HG03558 (cell line): Measurements from ENCODE around the gene TPT1.
"Not testable (repeated sequence)": the region's sequence is repeated elsewhere in the genome, so short reads cannot be mapped to it uniquely, and the experiment has no call there.

Source experiments
- ATAC-seq: cut with Tn5 transposase; IDR thresholded peaks from one replicate; pipeline ENCODE4 v1.9.1; 2021; ENCODE audit warnings: moderate number of reproducible peaks; ENCODE audit not compliant: unreplicated experiment; ENCODE audit errors: extremely low read depth

Gene TPT1

DNA sequence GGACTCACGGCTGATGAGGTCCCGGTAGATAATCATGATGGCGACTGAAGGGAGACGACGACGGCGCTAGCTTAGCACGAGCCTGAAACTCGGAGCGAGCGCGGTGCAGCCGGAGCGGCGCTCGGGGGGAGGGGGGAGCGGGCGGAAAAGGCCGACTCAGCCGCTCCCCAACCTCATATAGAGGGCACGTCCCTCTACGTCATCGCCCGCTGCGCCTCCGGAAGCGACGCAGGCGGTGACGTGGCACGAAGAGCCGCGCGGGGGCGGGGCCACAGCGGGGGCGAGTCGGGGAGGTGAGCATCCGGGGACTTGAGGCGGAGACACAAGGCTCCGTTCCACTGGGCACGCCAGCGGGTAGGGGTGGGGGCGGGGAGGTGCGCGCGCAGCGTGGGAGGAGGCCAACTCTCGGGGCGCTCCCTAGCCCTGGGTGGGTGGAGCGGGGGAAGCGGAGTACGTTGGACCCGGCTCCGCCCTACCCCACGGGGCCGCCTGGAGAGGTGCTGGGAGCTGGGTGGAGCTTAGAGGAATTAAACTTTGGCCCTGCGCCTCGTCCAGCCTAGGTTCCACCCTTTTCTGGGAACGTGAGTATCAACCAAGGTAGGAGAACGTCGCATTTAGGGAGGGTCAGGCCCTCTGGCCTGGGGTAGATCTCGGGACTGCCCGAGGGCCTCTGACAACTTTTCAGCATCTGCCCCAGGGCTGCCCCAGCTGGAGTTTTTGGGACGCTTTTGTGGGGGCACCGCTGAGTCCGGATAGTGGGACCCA is at the start of gene TPT1:
TPT1 (minus strand) TSS at position 150 of the 765 bp plus-strand sequence; CDS start at position 36, 114 bp downstream.
- peak; percentile 69 for ATAC-seq

GRCh38 chr13:45390348-45390747 is 49.4 kb upstream of the TPT1 start:
- ATAC-seq, result not testable (repeated sequence)

DNA sequence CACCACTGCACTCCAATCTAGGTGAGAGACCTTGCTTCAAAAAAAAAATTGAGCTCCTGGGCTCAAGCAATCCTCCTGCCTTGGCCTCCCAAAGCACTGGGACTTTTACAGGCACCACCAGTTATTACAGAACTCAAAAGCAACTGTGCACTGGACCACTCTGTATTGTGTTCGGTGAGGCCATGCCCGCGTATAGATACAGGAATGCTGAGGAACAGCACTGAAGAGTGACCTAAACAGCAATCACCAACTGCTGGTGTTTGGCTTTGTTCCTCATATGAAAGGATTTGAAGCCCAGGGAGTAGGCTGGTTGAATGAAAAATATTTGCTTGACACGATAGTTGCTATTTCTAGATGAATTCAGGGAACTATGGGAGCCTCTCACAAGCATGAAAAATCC is 47.7 kb upstream of the TPT1 start:
- no peak for ATAC-seq

DNA sequence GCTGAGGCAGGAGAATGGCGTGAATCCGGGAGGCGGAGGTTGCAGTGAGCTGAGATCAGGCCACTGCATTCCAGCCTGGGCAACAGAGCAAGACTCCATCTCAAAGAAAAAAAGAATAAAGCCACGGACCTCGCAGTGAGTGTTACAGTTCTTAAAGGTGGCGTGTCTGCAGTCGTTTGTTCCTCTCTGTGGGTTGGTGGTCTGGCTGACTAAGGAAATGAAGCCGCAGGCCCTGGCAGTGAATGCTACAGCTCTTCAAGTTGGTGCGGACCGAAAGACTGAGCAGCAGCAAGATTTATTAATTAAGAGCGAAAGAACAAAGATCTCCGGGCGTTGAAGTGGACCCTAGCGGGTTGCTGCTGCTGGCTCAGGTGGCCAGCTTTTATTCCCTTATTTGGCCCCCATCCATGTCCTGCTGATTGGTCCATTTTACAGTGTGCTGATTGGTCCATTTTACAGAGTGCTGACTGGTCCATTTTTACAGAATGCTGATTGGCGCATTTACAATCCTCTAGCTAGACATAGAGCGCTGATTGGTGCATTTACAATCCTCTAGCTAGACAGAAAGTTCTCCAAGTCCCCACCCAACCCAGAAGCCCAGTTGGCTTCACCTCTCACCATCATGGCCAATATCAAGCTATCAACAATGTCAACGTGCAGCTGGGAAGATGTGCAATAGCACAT is 46.1 kb upstream of the TPT1 start:
- ATAC-seq, result not testable (repeated sequence)

GRCh38 chr13:45385907-45386553 is 45.0 kb upstream of the TPT1 start:
- ATAC-seq, result no peak

DNA sequence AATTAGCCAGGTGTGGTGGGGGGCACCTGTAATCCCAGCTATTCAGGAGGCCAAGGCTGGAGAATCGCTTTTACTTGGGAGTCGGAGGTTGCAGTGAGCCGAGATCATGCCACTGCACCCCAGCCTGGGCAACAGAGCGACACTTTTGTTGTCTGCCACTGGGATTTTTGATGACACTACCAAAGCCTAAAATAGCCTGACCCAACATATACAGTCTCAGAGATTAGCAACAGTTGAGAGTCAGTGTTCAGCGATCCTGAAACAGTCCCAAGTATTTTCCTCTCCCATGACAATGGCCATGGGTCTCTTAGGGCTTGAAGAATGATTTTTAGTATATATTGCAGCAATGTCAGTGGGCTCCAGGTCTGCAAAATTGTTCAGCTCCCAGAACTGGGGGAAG is 44.3 kb upstream of the TPT1 start:
- no peak for ATAC-seq

GRCh38 chr13:45384474-45385174 is 43.6 kb upstream of the TPT1 start:
- no peak for ATAC-seq

DNA sequence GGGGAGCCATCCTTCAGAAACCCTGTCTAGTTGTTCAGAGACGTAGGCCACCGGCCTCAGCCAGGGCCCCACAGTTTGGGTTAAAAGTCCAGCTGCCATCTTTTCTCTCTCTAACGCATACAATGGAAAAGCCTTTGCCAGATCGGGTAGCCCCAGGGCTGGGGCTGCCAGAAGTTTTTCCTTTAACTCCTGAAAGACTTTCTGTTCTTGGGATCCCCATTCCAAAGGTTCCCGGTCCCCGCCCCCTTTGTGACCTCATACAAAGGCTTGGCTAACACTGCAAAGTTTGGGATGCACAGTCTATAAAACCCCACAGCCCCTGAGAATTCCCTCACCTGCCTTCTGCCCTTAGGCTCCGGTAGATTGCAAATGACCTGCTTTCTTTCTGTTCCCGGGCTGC is 41.8 kb upstream of the TPT1 start:
- not testable (repeated sequence) for ATAC-seq

DNA sequence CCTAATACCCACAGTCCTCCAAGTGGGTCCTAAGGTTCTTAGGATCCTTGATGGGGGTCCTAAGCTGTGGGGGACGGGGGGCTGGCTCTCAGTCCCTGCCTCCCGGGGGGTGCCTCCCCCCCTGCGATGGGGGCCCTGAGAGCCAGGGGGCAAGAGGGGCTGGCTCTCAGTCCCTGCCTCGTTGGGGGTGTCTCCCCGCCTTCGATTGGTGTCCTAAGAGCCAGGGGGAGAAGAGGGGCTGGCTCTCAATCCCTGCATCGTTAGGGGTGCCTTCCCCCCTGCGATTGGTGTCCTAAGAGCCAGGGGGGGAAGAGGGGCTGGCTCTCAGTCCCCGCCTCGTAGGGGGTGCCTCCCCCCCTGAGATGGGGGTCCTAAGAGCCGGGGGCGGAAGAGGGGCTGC is 40.2 kb upstream of the TPT1 start:
- no peak for ATAC-seq

DNA sequence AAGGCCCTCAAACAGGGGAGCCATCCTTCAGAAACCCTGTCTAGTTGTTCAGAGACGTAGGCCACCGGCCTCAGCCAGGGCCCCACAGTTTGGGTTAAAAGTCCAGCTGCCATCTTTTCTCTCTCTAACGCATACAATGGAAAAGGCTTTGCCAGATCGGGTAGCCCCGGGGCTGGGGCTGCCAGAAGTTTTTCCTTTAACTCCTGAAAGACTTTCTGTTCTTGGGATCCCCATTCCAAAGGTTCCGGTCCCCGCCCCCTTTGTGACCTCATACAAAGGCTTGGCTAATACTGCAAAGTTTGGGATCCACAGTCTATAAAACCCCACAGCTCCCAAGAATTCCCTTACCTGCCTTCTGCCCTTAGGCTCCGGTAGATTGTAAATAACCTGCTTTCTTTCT is 39.7 kb upstream of the TPT1 start:
- not testable (repeated sequence) for ATAC-seq

DNA sequence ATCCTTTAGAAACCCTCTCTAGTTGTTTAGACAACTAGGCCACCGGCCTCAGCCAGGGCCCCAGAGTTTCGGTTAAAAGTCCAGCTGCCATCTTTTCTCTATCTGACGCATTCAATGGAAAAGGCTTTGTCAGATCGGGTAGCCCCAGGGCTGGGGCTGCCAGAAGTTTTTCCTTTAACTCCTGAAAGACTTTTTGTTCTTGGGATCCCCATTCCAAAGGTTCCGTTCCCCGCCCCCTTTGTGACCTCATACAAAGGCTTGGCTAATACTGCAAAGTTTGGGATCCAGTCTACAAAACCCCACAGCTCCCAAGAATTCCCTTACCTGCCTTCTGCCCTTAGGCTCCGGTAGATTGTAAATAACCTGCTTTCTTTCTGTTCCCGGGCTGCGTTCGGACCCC is 38.5 kb upstream of the TPT1 start:
- ATAC-seq, result not testable (repeated sequence)

GRCh38 chr13:45378786-45379185 is 37.8 kb upstream of the TPT1 start:
- ATAC-seq, result not testable (repeated sequence)

DNA sequence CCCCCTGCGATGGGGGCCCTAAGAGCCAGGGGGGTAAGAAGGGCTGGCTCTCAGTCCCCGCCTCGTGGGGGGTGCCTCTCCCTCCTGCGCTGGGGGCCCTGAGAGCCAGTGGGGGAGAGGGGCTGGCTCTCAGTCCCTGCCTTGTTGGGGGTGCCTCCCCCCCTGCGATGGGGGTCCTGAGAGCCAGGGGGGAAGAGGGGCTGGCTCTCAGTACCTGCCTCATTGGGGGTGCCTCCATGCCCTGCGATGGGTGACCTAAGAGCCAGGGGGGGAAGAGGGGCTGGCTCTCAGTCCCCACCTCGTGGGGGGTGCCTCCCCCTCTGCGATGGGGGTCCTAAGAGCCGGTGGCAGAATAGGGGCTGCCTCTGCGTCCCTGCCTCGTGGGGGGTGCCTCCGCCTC is 36.3 kb upstream of the TPT1 start:
- ATAC-seq, result not testable (repeated sequence)

DNA sequence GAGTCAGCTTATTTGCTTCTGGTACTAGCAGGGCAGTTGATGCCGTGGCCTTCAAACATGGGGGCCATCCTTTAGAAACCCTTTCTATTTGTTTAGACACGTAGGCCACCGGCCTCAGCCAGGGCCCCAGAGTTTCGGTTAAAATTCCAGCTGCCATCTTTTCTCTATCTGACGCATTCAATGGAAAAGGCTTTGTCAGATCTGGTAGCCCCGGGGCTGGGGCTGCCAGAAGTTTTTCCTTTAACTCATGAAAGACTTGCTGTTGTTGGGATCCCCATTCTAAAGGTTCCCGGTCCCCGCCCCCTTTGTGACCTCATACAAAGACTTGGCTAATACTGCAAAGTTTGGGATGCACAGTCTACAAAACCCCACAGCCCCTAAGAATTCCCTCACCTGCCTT is 35.7 kb upstream of the TPT1 start:
- not testable (repeated sequence) for ATAC-seq

DNA sequence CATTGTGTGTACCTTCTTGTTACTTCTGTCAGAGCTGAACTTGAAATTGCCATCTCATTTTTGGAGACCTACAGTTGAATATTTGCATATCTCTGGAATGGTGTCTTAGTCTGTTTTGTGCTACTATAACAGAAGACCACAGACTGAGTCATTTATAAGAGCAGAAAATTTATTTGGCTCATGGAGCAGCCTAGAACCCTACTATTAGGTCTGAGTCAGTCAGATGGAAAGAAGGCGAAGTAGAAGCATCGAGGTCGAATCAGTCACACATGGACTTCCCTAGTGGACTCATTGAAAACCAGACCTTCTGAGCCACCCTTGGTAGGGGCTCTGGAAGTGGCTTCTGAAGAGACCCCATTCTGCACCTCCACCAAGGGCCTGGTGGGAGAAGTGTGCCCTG is 33.9 kb upstream of the TPT1 start:
- ATAC-seq, result no peak

- no peak for ATAC-seq
Observed at GRCh38 chr13:45373162-45373547, 32.2 kb upstream of the TPT1 start.

- ATAC-seq, result no peak
Observed at GRCh38 chr13:45372189-45373161, 31.5 kb upstream of the TPT1 start.

DNA sequence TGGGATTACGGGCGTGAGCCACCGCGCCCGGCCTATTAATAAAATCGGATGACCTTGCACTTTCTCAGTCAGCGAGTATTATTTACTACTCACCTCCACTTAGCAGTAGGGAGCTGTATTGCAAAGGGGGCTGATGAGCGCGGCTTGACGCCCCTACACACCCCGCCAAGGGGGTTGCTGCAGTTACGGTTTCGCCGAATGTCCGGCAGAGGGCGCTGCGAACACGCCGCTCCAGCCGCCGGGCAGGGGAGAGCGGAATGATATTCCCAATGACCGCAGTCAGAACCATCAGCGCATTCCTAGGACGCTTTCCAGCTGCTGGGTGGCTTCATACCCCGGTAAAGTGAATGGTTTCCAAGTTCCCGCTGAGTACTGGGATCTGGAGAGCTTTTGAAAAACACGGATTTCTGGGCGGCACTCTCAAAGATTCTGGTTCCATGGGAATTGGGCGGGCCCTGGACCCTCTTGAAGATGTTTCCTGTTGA is 30.0 kb upstream of the TPT1 start:
- no peak for ATAC-seq

- no peak for ATAC-seq
Observed at GRCh38 chr13:45369116-45369515, 28.1 kb upstream of the TPT1 start.
